ENCODE data around the gene ZNF3.
"Not testable (repeated sequence)": the region's sequence is repeated elsewhere in the genome, so short reads cannot be mapped to it uniquely, and the experiment has no call there.

Gene ZNF3

DNA sequence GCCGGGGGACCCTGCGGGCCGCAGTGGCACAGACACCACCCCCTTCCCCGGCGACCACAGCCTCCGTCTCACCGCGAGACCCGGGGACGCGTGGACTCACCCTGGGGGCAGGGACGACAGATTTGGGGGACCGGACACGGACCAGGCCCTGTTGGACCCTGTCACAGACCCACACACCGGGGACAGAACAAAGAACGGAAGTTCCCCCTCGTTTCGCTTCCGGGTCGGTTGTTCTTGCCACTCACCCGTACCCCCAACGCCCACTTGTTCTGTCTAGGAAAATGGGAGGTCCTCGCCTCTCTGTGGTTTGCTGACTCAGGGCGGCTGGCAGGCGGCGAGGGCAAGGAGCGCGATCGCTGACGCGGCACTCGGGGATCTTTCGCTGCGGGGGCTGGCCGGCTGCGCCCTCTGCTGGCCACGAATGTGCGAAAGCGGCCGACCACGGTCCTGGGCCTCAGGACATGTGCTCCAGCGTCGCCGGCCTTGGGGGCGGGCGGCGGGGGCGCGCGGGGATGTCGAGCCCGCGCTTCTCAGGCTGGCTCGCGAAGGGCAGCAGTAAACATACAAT is at the start of gene ZNF3:
ZNF3 (minus strand) TSS at position 189 of the 568 bp plus-strand sequence. CDS start 4,366 bp downstream, outside the sequence.
- peak; percentile 91 to 94 for DNase-seq (ENCODE audit: low read depth in 2 of 2, low spot score in 1 of 2)

DNA sequence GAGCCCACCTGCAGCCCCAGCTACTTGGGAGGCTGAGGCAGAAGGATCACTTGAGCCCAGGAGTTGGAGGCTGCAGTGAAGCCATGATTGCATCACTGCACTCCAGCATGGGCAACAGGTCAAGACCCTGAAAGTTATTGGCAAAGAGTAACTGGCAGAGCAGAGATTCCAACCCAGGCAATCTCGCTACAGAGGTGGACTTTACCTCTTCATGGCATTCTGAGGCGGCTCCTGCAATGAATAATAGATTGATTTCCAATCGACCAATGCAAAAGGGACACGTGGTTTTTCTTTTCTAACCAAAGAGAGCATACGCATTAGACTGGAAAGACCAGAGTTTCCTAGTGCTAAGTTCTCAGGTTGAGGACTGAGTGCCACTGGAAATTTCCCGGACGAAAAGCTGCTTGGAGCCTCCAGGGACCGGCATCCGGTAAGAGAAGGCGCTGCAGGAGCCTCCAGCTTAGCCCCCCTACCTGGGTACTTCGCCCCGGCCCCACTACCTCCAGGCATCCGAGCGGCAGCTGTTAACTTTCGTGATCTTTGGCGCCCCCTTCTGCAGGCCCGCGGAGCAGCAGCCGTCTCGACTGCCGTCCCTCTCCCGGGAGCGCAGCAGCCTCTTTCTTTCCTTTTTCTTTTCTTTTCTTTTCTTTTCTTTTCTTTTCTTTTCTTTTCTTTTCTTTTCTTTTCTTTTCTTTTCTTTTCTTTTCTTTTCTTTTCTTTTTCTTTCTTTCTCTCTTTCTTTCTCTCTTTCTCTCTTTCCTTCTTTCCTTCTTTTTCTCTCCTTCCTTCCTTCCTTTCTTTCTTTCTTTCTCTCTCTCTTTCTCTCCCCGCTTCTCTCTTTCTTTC is 49.3 kb upstream of the ZNF3 start:
- DNase-seq (ENCODE audit: low read depth in 2 of 2, low spot score in 1 of 2) = peak; percentile 67 to 86

DNA sequence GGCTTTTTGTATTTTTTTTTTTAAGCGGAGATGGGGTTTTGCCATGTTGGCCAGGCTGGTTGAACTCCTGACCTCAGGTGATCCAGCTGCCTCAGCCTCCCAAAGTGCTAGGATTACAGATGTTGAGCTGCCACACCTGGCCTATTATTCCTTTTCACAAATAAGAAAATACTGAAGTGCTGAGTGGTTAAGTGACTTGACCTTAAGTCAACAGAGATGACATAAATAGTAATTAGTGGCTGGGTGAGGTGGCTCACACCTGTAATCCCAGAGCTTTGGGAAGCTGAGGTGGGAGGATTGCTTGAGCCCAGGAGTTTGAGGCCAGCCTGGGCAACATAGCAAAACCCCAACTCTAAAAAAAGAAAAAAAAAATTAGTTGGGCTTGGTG is 48.7 kb upstream of the ZNF3 start:
- not testable (repeated sequence) for DNase-seq (ENCODE audit: low read depth in 2 of 2, low spot score in 1 of 2)

DNA sequence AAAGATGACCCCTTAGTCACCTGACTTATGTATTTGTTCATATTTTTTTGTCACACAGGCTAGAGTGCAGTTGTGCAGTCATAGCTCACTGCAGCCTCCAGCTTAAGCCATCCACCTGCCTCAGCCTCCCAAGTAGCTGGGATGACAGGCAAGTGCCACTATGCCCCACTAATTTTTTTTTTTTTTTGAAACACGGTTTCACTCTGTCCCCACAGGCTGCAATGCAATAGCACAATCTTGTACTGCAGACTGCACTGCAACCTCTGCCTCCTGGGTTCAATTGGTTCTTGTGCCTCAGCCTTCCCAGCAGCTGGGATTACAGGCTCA is 47.1 kb upstream of the ZNF3 start:
- DNase-seq (ENCODE audit: low read depth in 2 of 2, low spot score in 1 of 2) = no peak

DNA sequence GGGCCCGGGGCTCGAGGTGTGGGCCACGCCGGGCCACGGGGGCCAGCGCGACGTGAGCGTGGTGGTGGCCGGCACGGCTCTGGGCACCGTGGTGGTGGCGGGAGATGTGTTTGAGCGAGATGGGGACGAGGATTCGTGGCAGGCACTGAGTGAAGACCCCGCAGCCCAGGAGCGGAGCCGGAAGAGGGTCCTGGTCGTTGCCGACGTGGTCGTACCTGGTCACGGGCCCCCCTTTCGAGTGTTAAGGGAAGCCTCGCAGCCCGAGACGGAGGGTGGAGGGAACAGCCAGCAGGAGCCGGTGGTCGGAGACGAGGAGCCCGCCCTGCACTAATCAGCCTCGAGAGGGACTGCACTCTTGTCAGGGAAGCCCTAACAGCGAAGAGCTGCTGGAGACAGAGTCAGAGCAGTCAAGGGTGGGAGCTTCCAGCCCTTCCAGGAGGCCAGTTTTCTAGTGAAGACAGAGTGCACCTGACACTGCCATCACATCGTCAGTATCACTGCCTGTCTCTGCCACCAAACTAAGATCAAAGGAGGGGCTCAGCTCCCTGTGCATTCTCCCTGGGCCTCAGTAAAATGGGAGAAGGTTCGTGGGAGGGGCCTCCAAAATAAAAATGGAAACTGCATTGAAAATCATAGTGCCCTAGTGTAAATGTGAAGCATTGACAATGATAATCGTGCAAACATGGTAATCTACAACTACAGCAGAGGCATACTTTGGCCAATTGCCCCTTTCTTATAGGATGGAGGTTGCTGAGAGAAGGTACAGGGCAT is 46.5 kb upstream of the ZNF3 start:
- DNase-seq (ENCODE audit: low read depth in 2 of 2, low spot score in 1 of 2) = no peak

DNA sequence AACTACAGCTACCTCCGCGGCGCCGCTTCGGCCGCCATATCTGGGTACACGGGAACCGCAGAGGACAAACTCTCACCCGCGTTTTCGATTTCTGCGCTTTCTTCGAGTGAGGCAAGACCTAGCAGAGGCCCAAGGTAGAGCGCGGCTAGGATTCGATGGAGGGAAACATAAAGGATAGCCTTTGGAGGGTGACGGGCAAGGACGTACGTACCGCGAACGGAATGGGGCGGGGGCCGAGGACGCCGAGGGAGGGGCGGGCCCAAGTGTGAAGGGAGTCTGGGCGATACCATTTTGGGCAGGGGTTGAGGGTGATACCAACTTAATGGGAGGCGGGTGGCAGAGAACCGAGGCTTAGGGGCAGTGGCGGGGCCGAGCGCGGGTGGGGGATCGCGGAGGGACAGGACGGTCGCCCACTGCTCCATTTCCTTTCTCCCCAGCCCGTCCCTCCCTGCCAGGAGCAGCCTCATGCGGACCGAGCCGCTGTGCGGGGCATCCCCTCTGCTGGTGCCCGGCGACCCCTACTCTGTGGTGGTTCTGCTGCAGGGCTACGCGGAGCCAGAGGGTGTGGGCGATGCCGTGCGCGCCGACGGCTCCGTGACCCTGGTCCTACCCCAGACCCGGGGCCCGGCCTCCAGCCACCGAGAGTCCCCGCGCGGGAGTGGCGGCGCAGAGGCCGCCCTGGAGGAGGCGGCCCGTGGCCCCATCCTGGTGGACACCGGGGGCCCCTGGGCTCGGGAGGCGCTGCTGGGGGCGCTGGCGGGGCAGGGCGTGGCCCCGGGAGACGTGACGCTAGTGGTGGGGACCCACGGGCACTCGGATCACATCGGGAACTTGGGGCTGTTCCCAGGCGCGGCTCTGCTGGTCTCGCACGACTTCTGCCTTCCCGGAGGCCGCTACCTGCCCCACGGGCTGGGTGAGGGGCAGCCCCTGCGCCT is 45.7 kb upstream of the ZNF3 start, which contains the start of gene MBLAC1:
MBLAC1 (plus strand) TSS at position 37 of the 935 bp plus-strand sequence; CDS start at position 466, 429 bp downstream.
- peak; percentile 77 to 81 for DNase-seq (ENCODE audit: low read depth in 2 of 2, low spot score in 1 of 2)

DNA sequence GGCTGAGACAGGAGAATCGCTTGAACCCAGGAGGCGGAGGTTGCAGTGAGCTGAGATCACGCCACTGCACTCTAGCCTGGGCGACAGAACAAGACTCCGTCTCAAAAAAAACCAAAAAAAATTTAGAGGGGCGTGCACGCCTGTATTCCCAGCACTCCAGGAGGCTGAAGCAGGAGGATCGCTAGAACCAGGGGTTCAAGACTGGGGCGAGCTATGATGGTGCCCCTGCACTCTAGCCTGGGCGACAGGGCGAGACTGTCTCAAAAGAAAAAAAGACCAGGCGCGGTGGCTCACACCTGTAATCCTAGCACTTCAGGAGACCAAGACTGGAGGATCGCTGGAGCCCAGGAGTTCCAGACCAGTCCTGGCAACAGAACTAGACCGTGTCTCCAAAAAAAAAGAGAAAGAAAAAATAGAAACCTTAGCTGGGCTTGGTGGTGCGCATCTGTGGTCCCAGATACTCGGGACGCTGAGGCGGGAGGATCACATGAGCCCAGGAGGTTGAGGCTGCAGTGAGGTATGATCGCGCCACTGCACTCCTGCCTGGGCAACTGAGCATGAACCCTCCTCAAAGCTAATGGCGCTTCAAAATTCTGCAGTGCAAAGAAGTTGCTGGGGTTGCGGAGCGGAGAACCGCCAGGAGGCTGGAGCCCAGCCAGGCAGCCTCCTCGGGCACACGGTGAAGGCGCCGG is 44.9 kb upstream of the ZNF3 start:
- DNase-seq (ENCODE audit: low read depth in 2 of 2, low spot score in 1 of 2) = no peak

DNA sequence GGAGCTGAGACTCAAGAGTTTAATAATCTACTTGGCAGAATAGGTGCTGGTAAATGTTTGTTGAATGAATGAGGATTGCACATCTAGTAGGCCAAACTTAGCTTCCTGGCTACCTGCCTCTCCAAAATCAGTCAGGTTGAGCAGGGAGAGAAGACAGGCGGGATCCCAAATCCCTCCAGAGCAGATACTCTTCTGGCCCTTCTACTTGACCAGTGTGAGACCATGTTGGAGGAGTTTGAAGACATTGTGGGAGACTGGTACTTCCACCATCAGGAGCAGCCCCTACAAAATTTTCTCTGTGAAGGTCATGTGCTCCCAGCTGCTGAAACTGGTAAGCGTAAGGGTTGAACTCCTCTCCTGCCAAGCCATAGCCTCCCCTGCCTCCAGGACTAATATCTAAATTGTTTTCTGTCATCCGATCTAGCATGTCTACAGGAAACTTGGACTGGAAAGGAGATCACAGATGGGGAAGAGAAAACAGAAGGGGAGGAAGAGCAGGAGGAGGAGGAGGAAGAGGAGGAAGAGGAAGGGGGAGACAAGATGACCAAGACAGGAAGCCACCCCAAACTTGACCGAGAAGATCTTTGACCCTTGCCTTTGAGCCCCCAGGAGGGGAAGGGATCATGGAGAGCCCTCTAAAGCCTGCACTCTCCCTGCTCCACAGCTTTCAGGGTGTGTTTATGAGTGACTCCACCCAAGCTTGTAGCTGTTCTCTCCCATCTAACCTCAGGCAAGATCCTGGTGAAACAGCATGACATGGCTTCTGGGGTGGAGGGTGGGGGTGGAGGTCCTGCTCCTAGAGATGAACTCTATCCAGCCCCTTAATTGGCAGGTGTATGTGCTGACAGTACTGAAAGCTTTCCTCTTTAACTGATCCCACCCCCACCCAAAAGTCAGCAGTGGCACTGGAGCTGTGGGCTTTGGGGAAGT is 43.0 kb upstream of the ZNF3 start:
- no peak for DNase-seq (ENCODE audit: low read depth in 2 of 2, low spot score in 1 of 2)

DNA sequence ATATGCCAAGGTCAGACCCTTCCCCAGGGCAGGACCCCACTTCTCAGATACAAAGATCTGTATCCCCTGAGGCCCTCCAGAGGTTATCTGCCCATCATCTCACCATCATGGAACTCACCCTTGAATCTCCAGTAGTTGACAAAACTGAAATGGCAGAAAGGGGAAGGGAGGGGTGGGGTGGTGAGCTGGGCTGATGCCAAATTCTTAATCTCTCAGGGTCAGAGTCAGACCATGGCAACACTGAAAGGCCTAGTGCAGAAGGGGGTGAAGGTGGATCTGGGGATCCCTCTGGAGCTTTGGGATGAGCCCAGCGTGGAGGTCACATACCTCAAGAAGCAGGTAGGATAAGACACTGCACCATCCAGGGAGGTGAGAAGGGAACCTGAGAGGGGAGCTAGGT is 41.0 kb upstream of the ZNF3 start:
- no peak for DNase-seq (ENCODE audit: low read depth in 2 of 2, low spot score in 1 of 2)

DNA sequence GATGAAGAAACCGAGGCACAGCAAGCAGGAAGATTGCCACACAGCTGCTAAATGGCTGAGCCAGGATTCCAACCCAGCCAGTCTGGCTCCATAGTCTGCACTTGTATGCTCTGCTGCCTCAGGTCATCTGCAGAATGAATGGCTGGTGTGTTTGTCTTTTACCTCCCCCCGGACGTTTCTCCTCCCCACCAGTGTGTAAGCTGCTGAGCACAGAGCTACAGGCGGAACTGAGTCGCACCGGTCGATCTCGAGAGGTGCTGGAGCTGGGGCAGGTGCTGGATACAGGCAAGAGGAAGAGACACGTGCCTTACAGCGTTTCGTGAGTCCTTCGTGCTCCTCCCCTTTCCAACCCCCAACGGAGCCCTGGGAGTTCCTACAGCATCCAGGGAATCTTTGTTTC is 40.5 kb upstream of the ZNF3 start:
- no peak for DNase-seq (ENCODE audit: low read depth in 2 of 2, low spot score in 1 of 2)

DNA sequence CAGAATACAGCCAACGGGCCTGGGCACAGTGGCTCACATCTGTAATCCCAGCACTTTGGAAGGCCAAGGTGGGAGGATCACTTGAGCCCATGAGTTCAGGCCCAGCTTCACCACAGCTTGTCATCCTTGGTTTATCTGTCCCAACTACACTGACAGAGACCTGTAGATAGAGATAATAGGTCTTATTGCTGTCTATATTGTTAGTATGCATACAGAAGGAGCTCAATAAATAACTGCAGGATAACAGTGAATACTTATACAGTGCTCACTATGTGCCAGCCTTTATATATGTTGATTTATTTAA is 39.2 kb upstream of the ZNF3 start:
- no peak for DNase-seq (ENCODE audit: low read depth in 2 of 2, low spot score in 1 of 2)

DNA sequence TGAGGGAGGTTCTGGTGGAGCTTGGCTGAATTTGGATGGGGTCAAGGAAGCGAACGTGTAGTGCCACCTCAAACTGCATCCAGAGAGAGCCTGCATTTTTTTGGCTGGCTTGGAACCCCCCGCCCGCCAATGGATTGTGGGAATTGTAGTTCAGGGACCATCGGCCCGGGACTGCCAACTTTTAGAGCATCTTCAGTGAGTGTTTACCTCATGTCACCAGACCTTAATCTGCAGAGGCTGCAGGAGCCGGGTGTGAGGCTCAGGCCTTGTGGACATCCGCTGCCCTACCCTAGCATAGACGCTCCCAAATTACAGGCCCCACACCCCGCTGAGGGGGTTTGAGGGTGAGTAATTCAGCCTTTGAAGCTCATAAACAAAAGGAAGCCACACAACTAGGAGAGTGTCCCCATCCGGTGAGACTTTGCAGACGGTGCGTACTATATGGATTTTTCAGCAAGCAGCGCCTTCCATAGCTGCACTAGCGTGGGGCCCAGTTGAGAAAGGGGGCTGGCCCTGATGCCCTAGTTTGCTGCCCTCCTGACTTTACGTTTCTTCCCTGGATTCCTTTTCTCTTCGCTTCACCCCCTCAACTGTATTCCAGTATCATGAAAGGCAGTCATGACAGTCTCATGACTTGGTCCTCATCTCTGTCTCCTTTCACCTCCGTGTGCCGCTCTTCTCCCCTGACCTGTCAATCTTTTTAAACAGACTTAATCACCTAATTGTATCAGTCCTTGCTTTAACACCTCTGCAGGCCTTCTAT is 38.6 kb upstream of the ZNF3 start:
- peak; percentile 25 to 44 for DNase-seq (ENCODE audit: low read depth in 2 of 2, low spot score in 1 of 2)

DNA sequence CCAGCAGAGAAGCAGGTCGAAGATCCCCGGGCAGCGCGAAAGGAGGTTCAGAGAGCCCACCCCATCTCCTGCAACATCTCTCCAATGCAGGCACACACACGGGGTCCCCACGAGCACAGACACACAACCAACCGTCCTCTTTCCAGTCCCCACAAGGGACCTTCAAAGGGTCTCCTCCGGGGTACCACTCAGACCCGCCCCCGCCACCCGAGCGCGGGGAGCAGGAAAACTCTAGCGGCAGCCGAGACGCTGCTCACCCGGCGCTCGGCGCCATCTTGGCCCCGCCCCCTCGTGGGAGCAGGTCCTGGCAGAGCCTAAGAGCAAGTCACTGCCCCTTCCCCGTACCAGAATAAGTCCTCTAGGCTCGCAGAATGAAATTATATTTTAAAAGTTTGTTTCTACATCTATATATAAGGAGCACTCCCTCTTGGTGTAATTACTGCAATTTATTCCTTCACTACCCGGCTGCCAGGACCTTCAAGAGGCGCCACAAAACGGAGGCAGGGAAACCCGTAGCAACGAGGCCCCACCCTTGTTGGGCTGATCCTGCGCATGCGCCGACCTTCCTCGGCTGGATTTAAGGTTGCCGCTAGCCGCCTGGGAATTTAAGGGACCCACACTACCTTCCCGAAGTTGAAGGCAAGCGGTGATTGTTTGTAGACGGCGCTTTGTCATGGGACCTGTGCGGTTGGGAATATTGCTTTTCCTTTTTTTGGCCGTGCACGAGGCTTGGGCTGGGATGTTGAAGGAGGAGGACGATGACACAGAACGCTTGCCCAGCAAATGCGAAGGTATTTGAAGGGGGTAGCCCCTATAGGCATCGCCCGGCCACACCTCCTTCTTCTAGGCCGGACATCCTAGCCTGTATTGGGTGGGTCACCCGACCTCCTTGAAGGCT is 37.8 kb upstream of the ZNF3 start, which contains the start of the genes CNPY4 and TAF6:
CNPY4 (plus strand) TSS at position 563 of the 898 bp plus-strand sequence; CDS start at position 674, 111 bp downstream.
TAF6 (minus strand) TSS at position 287 of the 898 bp plus-strand sequence. CDS start 5,149 bp downstream, outside the sequence.
- peak; percentile 92 to 94 for DNase-seq (ENCODE audit: low read depth in 2 of 2, low spot score in 1 of 2)

DNA sequence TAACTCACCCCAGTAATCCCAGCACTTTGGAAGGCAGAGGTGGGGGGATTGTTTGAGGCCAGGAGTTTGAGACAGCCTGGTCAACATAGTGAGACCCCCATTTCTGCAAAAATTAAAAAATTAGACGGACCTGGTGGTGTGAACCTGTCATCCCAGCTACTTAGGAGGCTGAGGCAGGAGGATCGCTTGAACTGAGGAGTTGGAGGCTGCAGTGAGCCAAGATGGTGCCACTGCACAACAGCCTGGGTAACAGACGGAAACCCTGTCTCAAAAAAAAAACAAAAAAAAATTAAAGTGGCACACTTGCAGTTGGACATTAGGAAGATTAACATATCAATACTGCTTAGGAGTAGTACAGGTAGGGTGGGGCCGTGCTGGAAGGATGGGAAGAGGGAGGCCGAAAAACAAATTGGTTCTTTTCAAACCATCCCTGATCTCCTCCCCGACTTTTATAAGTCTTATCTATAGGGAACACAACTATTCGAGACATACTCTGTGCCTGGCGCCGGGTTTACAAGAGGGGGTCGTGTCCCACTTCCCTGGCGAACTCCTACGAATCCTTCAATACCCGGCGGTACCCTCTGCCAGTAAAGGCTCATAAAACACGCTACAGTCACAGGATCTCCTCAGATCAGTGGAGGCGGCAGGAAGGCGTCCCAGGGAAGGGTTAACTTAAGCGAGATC is 37.0 kb upstream of the ZNF3 start:
- no peak for DNase-seq (ENCODE audit: low read depth in 2 of 2, low spot score in 1 of 2)

DNA sequence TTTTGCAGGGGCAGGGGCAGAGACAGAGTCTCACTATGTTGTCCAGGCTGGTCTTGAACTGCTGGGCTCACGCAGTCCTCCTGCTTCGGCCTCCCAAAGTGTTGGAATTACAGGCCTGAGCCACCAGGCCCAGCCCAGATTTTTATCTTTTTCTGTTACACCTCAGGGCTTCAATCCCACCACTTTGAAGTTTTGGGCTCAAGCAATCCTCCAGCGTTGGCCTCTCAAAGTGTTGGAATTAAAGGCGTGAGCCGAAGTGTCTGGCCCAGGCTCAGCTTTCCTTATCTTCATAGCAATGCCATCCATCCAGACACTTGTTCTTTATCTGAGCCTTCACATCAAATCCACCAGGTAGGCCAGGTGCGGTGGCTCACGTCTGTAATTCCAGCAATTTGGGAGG is 33.5 kb upstream of the ZNF3 start:
- DNase-seq (ENCODE audit: low read depth in 2 of 2, low spot score in 1 of 2) = no peak

DNA sequence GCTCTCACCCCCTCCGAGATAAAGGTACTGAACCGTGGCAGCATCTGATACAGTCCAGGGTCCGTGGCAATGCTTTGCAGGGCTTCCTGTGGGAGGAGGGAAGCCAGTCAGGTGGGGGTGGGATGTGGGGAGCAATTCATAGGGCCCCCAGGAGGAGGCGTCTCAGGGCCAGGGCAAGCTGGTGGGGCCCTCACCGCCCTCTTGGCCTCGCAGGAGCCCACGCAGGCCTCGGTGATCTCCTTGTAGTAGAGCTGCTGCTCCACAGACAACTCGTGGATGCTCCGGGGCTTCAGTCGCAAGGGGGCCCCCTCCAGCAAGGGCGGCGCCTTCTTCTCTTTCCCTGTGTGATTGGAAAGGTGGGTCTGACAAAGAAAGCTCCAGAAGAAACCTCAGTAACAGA is 30.4 kb upstream of the ZNF3 start:
- no peak for DNase-seq (ENCODE audit: low read depth in 2 of 2, low spot score in 1 of 2)

DNA sequence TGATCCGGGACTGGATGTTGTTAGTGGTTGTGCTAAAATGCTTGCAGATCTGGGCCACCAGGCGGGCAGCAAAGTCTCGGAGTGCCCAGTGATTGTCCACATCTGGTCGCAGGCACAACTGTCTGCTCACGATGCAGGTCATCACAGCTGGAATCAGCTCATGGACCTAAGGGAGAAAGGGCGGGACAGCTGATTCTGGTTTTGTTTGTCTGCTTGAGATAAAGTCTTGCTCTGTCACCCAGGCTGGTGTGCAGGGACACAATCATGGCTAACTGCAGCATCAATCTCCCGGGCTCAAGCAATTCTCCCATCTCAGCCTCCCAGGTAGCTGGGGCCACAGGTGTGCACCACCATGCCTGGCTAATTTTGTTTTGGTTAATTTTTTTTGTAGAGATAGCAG is 29.6 kb upstream of the ZNF3 start:
- DNase-seq (ENCODE audit: low read depth in 2 of 2, low spot score in 1 of 2) = no peak

Data from stimulated activated CD8-positive, alpha-beta memory T cell treated with anti-CD3 and anti-CD28 coated beads, Interleukin-4, amount 100 ng/mL, for 1 hour (primary cell).